Prostate gland (tissue), 2 donors: Measurements from ENCODE around the gene TAF4.

Source experiments
- POLR2AphosphoS5 ChIP-seq: sonication (generic); formaldehyde crosslinking; IDR thresholded peaks from one replicate; pipeline ENCODE4 v1.6.1; 2017; ENCODE audit warnings: antibody characterized with exemption
- TF ChIP-seq, protein P1 (sequence below), 4 experiments: fragments of 200-600 bp in 2 of 4; fragments of 450-650 bp in 2 of 4; sonication (generic) in 2 of 4; IDR thresholded peaks; 1 replicate in 3 of 4; 2 replicates in 1 of 4; pipeline ENCODE4 v1.5.1; 2016 to 2019; ENCODE audit warnings: antibody characterized with exemption in 4 of 4, mild to moderate bottlenecking in 2 of 4, moderate library complexity in 2 of 4

DNA sequence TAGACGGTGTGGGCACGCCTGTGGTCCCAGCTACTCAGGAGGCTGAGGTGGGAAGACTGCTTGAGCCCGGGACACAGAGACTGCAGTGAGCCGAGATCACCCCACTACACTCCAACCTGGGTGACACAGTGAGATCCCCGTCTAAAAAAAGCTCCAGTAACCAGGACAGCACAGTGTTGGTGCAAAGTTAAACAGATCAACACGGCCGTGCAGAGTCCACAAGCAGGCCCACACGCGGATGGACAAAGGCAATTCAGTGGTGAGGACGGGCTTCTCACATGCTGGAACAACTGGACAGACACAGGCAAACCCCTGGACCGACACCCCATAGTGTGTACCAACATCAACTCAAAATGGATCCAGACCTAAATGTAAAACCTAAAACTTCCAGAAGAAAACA lies 41.7 kb downstream of the TAF4 start:
- TF ChIP-seq, protein P1, sequence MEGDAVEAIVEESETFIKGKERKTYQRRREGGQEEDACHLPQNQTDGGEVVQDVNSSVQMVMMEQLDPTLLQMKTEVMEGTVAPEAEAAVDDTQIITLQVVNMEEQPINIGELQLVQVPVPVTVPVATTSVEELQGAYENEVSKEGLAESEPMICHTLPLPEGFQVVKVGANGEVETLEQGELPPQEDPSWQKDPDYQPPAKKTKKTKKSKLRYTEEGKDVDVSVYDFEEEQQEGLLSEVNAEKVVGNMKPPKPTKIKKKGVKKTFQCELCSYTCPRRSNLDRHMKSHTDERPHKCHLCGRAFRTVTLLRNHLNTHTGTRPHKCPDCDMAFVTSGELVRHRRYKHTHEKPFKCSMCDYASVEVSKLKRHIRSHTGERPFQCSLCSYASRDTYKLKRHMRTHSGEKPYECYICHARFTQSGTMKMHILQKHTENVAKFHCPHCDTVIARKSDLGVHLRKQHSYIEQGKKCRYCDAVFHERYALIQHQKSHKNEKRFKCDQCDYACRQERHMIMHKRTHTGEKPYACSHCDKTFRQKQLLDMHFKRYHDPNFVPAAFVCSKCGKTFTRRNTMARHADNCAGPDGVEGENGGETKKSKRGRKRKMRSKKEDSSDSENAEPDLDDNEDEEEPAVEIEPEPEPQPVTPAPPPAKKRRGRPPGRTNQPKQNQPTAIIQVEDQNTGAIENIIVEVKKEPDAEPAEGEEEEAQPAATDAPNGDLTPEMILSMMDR (IDR thresholded peaks at IDR 0.05), result no peak
- no peak for TF ChIP-seq POLR2AphosphoS5
